ENCODE results near the gene UBQLN3. TPM values are rescaled to one million over a fixed set of nuclear protein-coding genes. Genes with fewer than 3 reads are reported as not detected.

UBQLN3 gene
- total RNA-seq, 1 donor from 2014 or later = not detected

DNA sequence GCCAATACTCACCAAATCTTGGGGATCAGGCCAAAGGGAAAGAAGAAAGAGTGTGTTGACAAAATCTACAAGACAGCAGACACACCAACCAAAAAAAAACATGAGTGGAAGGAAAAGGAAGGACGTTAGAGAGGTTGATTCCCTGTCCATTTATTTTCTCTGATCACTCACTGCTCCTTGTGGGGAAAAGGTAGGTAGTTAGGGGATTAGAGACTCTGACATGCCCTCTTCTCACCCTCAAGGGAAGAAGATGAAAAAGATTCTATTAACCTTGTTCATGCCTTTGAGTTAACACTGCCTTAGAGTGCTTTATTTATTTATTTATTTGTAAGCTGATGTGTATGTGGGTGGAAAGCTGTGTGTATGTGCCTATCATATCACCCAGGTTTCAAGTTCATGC is 38.7 kb upstream of the UBQLN3 start, which contains the start of gene OR52H1:
OR52H1 (minus strand) TSS at position 101 of the 400 bp plus-strand sequence. CDS start 3,035 bp downstream, outside the sequence.
- Mint-ChIP-seq H3K27me3 (no peaks in the 10 kb centered on the region), H3K4me3 (no peak within 1 kb of the TSS), H3K4me1 (ENCODE audit: unreplicated experiment) (no peaks in the 10 kb centered on the region), H3K9me3 (no peaks in the 10 kb centered on the region), H3K36me3 (no peaks in the 10 kb centered on the region), H3K27ac (no peak within 1 kb of the TSS)
- no peak for DNase-seq (ENCODE audit: extremely low spot score, unreplicated experiment)
- TF ChIP-seq, protein P1, sequence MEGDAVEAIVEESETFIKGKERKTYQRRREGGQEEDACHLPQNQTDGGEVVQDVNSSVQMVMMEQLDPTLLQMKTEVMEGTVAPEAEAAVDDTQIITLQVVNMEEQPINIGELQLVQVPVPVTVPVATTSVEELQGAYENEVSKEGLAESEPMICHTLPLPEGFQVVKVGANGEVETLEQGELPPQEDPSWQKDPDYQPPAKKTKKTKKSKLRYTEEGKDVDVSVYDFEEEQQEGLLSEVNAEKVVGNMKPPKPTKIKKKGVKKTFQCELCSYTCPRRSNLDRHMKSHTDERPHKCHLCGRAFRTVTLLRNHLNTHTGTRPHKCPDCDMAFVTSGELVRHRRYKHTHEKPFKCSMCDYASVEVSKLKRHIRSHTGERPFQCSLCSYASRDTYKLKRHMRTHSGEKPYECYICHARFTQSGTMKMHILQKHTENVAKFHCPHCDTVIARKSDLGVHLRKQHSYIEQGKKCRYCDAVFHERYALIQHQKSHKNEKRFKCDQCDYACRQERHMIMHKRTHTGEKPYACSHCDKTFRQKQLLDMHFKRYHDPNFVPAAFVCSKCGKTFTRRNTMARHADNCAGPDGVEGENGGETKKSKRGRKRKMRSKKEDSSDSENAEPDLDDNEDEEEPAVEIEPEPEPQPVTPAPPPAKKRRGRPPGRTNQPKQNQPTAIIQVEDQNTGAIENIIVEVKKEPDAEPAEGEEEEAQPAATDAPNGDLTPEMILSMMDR (conservative IDR thresholded peaks at IDR 0.05) = no peak

DNA sequence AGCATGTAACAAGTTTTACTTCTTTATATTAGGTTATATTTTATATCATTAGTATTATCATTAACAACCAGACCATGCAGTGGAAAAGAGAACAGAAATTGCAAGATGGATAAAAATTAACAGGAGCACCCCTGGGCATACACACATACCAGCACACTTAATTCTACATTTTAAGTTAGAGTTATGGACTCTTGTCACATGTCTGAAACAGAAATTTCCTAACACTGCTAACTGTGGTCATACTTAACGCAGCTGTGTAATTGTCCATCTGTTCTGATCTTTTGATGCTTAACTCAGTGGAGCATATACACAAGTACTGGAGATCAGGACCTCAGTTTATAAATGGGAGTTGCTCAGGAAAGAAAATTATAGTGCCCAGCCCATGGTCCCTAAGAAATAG is 38.2 kb upstream of the UBQLN3 start:
- Mint-ChIP-seq H3K9me3 (no peaks in the 10 kb centered on the region), H3K4me3 (no peak overlapping the region), H3K27ac (no peak overlapping the region), H3K27me3 (no peaks in the 10 kb centered on the region), H3K4me1 (ENCODE audit: unreplicated experiment) (no peaks in the 10 kb centered on the region), H3K36me3 (no peaks in the 10 kb centered on the region)
- DNase-seq (ENCODE audit: extremely low spot score, unreplicated experiment) = no peak
- TF ChIP-seq, protein P1 (conservative IDR thresholded peaks at IDR 0.05) = no peak

DNA sequence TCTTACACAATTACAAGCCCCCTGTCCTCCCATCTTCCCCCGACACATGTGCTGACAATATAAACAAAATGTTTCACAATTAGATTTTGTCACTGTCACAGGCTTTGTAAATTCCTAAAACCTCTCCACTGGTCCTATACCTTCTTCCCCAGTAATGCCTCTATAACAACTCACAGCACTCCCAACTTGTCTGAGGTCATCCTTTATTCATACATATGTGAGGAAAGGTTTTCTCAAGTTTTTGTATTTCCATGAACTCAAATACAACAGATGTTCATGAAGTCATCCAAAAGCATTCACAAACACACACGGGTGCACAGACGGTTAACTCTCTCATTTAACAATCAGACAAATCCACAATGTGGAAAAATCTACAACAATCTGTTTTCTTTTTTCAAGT is 36.7 kb upstream of the UBQLN3 start:
- no peaks in the 10 kb centered on the region for H3K9me3 Mint-ChIP-seq
- DNase-seq (ENCODE audit: extremely low spot score, unreplicated experiment) = no peak
- no peaks in the 10 kb centered on the region for H3K27me3 Mint-ChIP-seq
- H3K27ac Mint-ChIP-seq = no peak overlapping the region
- no peaks in the 10 kb centered on the region for H3K36me3 Mint-ChIP-seq
- H3K4me1 Mint-ChIP-seq (ENCODE audit: unreplicated experiment) = no peaks in the 10 kb centered on the region
- no peak overlapping the region for H3K4me3 Mint-ChIP-seq
- TF ChIP-seq, protein P1 (conservative IDR thresholded peaks at IDR 0.05) = no peak

DNA sequence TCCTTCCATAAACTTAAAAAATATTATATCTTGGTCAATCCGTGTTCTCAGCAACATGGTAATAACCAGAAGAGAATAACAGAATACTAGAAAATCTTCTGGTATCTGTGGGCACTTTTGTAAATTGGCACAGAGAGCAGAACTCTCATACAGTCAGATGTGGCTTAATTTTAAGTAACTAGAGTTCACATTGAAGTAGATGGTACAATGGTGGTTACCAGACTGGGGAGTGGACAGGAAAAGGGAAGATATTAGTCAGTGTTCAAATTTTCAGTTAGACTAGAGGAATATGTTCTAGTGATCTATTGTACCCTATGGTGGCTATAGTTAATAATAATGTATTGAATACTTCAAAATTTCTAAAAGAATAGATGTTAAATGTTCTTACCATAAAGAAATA is 31.7 kb upstream of the UBQLN3 start:
- Mint-ChIP-seq H3K4me3 (no peak overlapping the region), H3K9me3 (no peaks in the 10 kb centered on the region)
- TF ChIP-seq, protein P1 (conservative IDR thresholded peaks at IDR 0.05) = no peak

DNA sequence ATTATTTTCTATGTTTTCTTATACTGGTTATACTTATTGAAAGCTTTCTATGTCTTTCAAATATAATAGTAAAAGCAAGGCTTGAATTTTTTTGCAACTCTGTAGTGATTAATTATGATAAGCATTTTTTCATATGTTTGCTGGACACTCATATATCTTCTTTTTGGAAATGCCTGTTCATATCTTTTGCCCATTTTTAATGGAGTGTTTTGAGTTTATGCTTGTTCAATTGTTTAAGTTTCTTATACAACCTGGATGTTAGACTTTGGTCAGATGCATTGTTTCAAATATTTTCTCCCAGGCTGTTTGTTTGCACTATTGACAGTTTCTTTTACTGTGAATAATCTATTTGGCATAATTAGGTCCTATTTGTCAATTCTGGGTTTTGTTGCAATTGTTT is 26.7 kb upstream of the UBQLN3 start:
- no peak overlapping the region for H3K4me3 Mint-ChIP-seq
- no peaks in the 10 kb centered on the region for H3K36me3 Mint-ChIP-seq
- TF ChIP-seq, protein P1 (conservative IDR thresholded peaks at IDR 0.05) = no peak
- H3K4me1 Mint-ChIP-seq (ENCODE audit: unreplicated experiment) = no peaks in the 10 kb centered on the region
- no peak for DNase-seq (ENCODE audit: extremely low spot score, unreplicated experiment)
- H3K27me3 Mint-ChIP-seq = peaks cover under 1% of the 10 kb centered on the region
- H3K9me3 Mint-ChIP-seq = no peaks in the 10 kb centered on the region
- no peak overlapping the region for H3K27ac Mint-ChIP-seq

More for the DNA sequence above, 31.7 kb upstream of the UBQLN3 start:
- Mint-ChIP-seq H3K4me1 (ENCODE audit: unreplicated experiment) (no peaks in the 10 kb centered on the region), H3K36me3 (no peaks in the 10 kb centered on the region), H3K27me3 (no peaks in the 10 kb centered on the region), H3K27ac (no peak overlapping the region)
- no peak for DNase-seq (ENCODE audit: extremely low spot score, unreplicated experiment)

DNA sequence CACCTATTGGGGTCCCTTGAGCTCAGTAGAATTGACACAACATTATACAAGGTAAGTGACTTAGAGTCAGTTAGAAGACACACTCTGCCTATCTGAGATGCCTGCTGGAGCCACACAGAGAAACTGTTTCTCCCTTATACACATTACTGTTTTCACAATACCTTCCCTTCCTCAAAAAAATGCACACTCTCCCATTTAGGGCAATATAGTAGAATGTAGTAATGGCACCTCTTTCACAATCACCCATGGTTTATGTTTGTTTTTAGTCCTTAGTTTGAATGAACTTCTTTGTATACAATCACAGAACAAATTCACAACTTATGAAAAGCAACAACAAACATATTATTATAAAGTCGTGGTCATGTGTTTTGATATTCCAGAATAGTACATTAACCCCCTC is 24.3 kb upstream of the UBQLN3 start:
- no peak for DNase-seq (ENCODE audit: extremely low spot score, unreplicated experiment)
- TF ChIP-seq, protein P1 (conservative IDR thresholded peaks at IDR 0.05) = no peak
- no peaks in the 10 kb centered on the region for H3K9me3 Mint-ChIP-seq
- no peak overlapping the region for H3K27ac Mint-ChIP-seq
- H3K27me3 Mint-ChIP-seq = peaks cover 6% of the 10 kb centered on the region
- no peaks in the 10 kb centered on the region for H3K4me1 Mint-ChIP-seq (ENCODE audit: unreplicated experiment)
- no peak overlapping the region for H3K4me3 Mint-ChIP-seq
- H3K36me3 Mint-ChIP-seq = no peaks in the 10 kb centered on the region
